Glomerular endothelial cell (primary cell): ENCODE measurements around the gene CRTC1. TPM values are rescaled to one million over a fixed set of nuclear protein-coding genes. Genes with fewer than 3 reads are reported as not detected.
"Not testable (repeated sequence)": the region's sequence is repeated elsewhere in the genome, so short reads cannot be mapped to it uniquely, and the experiment has no call there.

Experiments
- DNase-seq: peaks from one replicate; pipeline ENCODE4 v3.0.0-alpha.2; 2011; ENCODE audit warnings: low read depth, low spot score; ENCODE audit errors: extremely low read depth
- total RNA-seq: library from RNA; depleted of rRNA; stranded (reverse); fragments of >200 nt; gene quantifications from 2 replicates; pipeline ENCODE4 v1.2.3, GENCODE V29; 2015

The CRTC1 gene
- total RNA-seq, 1 donor from 2014 or later = 4.7 TPM

- no peak for DNase-seq
These were observed 42.6 kb downstream of the CRTC1 start for GRCh38 chr19:18725841-18726770.

- DNase-seq = no peak
These were observed 43.4 kb downstream of the CRTC1 start for GRCh38 chr19:18726846-18727245.

- not testable (repeated sequence) for DNase-seq
These were observed 44.1 kb downstream of the CRTC1 start for GRCh38 chr19:18727602-18728001.

- DNase-seq = no peak
These were observed 46.6 kb downstream of the CRTC1 start for GRCh38 chr19:18729933-18730530.

- no peak for DNase-seq
These were observed 47.5 kb downstream of the CRTC1 start for GRCh38 chr19:18730885-18731513.

- no peak for DNase-seq
These were observed 48.1 kb downstream of the CRTC1 start for GRCh38 chr19:18731562-18732008.

GRCh38 chr19:18733196-18733647 is 49.7 kb downstream of the CRTC1 start:
- DNase-seq = no peak

GRCh38 chr19:18733762-18734332 is 50.4 kb downstream of the CRTC1 start:
- DNase-seq = not testable (repeated sequence)

- no peak for DNase-seq
These were observed 51.8 kb downstream of the CRTC1 start for GRCh38 chr19:18735324-18735723.

- no peak for DNase-seq
These were observed 52.3 kb downstream of the CRTC1 start for GRCh38 chr19:18735752-18736151.

GRCh38 chr19:18736415-18737336 is 53.2 kb downstream of the CRTC1 start:
- DNase-seq = no peak

GRCh38 chr19:18737337-18737953 is 54.0 kb downstream of the CRTC1 start:
- no peak for DNase-seq

- DNase-seq = no peak
These were observed 54.5 kb downstream of the CRTC1 start for GRCh38 chr19:18737954-18738351.

GRCh38 chr19:18738961-18739690 is 55.6 kb downstream of the CRTC1 start:
- no peak for DNase-seq

GRCh38 chr19:18741124-18742121 is 57.9 kb downstream of the CRTC1 start:
- DNase-seq = no peak

GRCh38 chr19:18742324-18742723 is 58.8 kb downstream of the CRTC1 start:
- no peak for DNase-seq
